DND-41 (cell line): ENCODE results near the gene IFFO2.

Experiments used
- EZH2 ChIP-seq: IDR thresholded peaks from 3 replicates; pipeline ENCODE4 v1.6.1; 2012; ENCODE audit warnings: borderline replicate concordance, low read depth, mild to moderate bottlenecking, moderate library complexity, low read length, inconsistent platforms; ENCODE audit not compliant: severe bottlenecking
- TF ChIP-seq, protein P1 (sequence below): IDR thresholded peaks from 2 replicates; pipeline ENCODE4 v1.5.1; 2012; ENCODE audit warnings: borderline replicate concordance, low read length, moderate library complexity, mild to moderate bottlenecking; ENCODE audit not compliant: poor library complexity, severe bottlenecking; ENCODE audit errors: extremely low read depth

DNA sequence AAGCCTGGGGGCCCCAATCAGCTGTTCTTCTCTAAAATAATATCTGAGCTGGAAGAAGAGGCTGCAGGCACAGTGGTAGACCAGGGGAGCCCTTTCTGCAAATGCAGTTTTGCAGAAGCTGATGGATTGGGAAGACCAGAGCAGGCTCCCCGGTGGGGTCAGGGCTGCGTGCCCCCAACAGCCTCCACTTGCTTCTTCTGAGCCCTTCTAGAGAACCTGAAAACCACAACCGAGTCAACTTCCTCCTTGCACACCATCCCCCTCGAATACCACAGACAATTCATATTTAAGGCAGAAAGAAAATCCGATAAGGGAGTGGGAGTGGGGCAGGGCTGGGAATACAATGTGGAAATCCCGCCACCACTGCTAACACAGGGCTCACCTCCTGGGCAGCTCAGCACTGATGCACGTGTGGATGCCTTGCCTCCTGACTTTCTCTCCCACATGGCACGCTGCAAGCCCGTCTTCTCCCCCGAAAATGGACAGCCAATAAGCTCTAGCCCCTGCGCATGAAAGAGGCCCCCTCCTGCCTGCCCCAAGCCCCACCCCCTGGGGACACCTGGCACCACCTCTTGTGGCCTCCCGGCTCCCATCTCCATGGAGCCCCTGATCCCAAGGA, 28.7 kb downstream of the IFFO2 start:
- TF ChIP-seq EZH2, result no peak
- TF ChIP-seq, protein P1, sequence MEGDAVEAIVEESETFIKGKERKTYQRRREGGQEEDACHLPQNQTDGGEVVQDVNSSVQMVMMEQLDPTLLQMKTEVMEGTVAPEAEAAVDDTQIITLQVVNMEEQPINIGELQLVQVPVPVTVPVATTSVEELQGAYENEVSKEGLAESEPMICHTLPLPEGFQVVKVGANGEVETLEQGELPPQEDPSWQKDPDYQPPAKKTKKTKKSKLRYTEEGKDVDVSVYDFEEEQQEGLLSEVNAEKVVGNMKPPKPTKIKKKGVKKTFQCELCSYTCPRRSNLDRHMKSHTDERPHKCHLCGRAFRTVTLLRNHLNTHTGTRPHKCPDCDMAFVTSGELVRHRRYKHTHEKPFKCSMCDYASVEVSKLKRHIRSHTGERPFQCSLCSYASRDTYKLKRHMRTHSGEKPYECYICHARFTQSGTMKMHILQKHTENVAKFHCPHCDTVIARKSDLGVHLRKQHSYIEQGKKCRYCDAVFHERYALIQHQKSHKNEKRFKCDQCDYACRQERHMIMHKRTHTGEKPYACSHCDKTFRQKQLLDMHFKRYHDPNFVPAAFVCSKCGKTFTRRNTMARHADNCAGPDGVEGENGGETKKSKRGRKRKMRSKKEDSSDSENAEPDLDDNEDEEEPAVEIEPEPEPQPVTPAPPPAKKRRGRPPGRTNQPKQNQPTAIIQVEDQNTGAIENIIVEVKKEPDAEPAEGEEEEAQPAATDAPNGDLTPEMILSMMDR, result no peak
